HepG2 (cell line): ENCODE results near the gene EXOC7. TPM values are rescaled to one million over a fixed set of nuclear protein-coding genes. Genes with fewer than 3 reads are reported as not detected.
A peak's percentile ranks its signal among the peaks of the same experiment; 100 is the strongest.

Experiments used
- BCL6 ChIP-seq: IDR thresholded peaks from 2 replicates; pipeline ENCODE4 v1.6.1; 2016; ENCODE audit warnings: missing genetic modification reagents, missing compliant biosample characterization
- CENPX ChIP-seq: sonication (generic); formaldehyde crosslinking; IDR thresholded peaks from 2 replicates; pipeline ENCODE4 v1.9.0; 2021; ENCODE audit warnings: mild to moderate bottlenecking, missing genetic modification reagents, moderate library complexity
- CHD2 ChIP-seq: IDR thresholded peaks from 2 replicates; pipeline ENCODE4 v1.6.1; 2011; ENCODE audit warnings: low read depth, low read length, improper control_type of control experiment
- FOXA3 ChIP-seq: IDR thresholded peaks from 2 replicates; pipeline ENCODE4 v1.6.1; 2016; ENCODE audit warnings: missing genetic modification reagents, missing compliant biosample characterization
- MED13 ChIP-seq: sonication (generic); formaldehyde crosslinking; IDR thresholded peaks from 2 replicates; pipeline ENCODE4 v1.5.0; 2020; ENCODE audit warnings: missing genetic modification reagents
- MEIS1 ChIP-seq: sonication (generic); formaldehyde crosslinking; IDR thresholded peaks from 2 replicates; pipeline ENCODE4 v1.9.0; 2021; ENCODE audit warnings: mild to moderate bottlenecking, missing genetic modification reagents, moderate library complexity, borderline replicate concordance
- MIER3 ChIP-seq: IDR thresholded peaks from 2 replicates; pipeline ENCODE4 v1.6.1; 2016; ENCODE audit warnings: missing compliant biosample characterization, borderline replicate concordance
- MYC ChIP-seq: sonication (generic); formaldehyde crosslinking; IDR thresholded peaks from 2 replicates; pipeline ENCODE4 v1.9.0; 2021; ENCODE audit warnings: missing genetic modification reagents, borderline replicate concordance
- NAIF1 ChIP-seq: sonication (generic); formaldehyde crosslinking; IDR thresholded peaks from 2 replicates; pipeline ENCODE4 v1.5.0; 2020; ENCODE audit warnings: mild to moderate bottlenecking, missing genetic modification reagents, borderline replicate concordance
- NFATC3 ChIP-seq: sonication (generic); formaldehyde crosslinking; IDR thresholded peaks from 2 replicates; pipeline ENCODE4 v1.5.1; 2020; ENCODE audit warnings: mild to moderate bottlenecking, missing genetic modification reagents
- NFE2L2 ChIP-seq: fragments of 150-350 bp; IDR thresholded peaks from 2 replicates; pipeline ENCODE4 v1.6.1; 2014; ENCODE audit warnings: low read length
- NFKBIZ ChIP-seq: IDR thresholded peaks from 2 replicates; pipeline ENCODE4 v1.6.1; 2018; ENCODE audit warnings: missing genetic modification reagents, missing compliant biosample characterization
- PTBP1 ChIP-seq: fragments of 200-400 bp; formaldehyde crosslinking; IDR thresholded peaks from 2 replicates; pipeline ENCODE4 v1.6.1; 2018; ENCODE audit warnings: low read length, low read depth; ENCODE audit not compliant: poor library complexity, severe bottlenecking
- SAP130 ChIP-seq: IDR thresholded peaks from 2 replicates; pipeline ENCODE4 v1.6.1; 2016; ENCODE audit warnings: low read depth
- TERF1 ChIP-seq: sonication (generic); formaldehyde crosslinking; IDR thresholded peaks from 2 replicates; pipeline ENCODE4 v1.8.0; 2022; ENCODE audit warnings: mild to moderate bottlenecking, missing genetic modification reagents, moderate library complexity
- TMF1 ChIP-seq: sonication (generic); formaldehyde crosslinking; IDR thresholded peaks from 2 replicates; pipeline ENCODE4 v1.8.1; 2022; ENCODE audit warnings: low read depth, missing genetic modification reagents
- ZFP36 ChIP-seq: fragments of 150-350 bp; IDR thresholded peaks from 2 replicates; pipeline ENCODE4 v1.6.1; 2018; ENCODE audit warnings: borderline replicate concordance, low read length, low read depth; ENCODE audit not compliant: partially characterized antibody
- ZFP62 ChIP-seq: sonication (generic); formaldehyde crosslinking; IDR thresholded peaks from 2 replicates; pipeline ENCODE4 v1.4.0; 2020; ENCODE audit warnings: missing genetic modification reagents
- ZIK1 ChIP-seq: sonication (generic); formaldehyde crosslinking; IDR thresholded peaks from 2 replicates; pipeline ENCODE4 v1.5.0; 2020; ENCODE audit warnings: mild to moderate bottlenecking, low read depth, missing genetic modification reagents, borderline replicate concordance
- ZNF256 ChIP-seq: sonication (generic); formaldehyde crosslinking; conservative IDR thresholded peaks from 2 replicates; pipeline ENCODE4 v1.4.0; 2020; ENCODE audit warnings: missing genetic modification reagents
- ZNF383 ChIP-seq: sonication (generic); formaldehyde crosslinking; IDR thresholded peaks from 2 replicates; pipeline ENCODE4 v1.4.0; 2020; ENCODE audit warnings: missing genetic modification reagents, mild to moderate bottlenecking, borderline replicate concordance
- ZNF543 ChIP-seq: sonication (generic); formaldehyde crosslinking; IDR thresholded peaks from 2 replicates; pipeline ENCODE4 v1.4.0; 2020; ENCODE audit warnings: mild to moderate bottlenecking, missing genetic modification reagents
- ZNF616 ChIP-seq: sonication (generic); formaldehyde crosslinking; IDR thresholded peaks from 2 replicates; pipeline ENCODE4 v1.5.0; 2020; ENCODE audit warnings: low read depth, mild to moderate bottlenecking, missing genetic modification reagents
- ZNF788 ChIP-seq: sonication (generic); formaldehyde crosslinking; IDR thresholded peaks from 2 replicates; pipeline ENCODE4 v1.5.0; 2020; ENCODE audit warnings: mild to moderate bottlenecking, missing genetic modification reagents, borderline replicate concordance
- polyA plus RNA-seq, 8 experiments: library from polyadenylated mRNA; depleted of rRNA in 3 of 8; stranded (reverse) in 7 of 8; unstranded in 1 of 8; fragments of >200 nt; fragmentation: Illumina TruSeq in 4 of 8; extraction: Trizol in 4 of 8; gene quantifications; 2 replicates each; pipeline versions ENCODE4 v1.2.1 to v1.2.3, GENCODE V29; 2011 to 2016; ENCODE audit warnings: low read depth in 4 of 8, missing spikeins in 1 of 8, mixed read lengths in 1 of 8; ENCODE audit not compliant: insufficient read depth in 1 of 8
- total RNA-seq, 5 experiments: library from RNA; depleted of rRNA; stranded (reverse); fragments of >200 nt; fragmentation: Illumina TruSeq; extraction: Trizol; gene quantifications; 2 replicates each; pipeline ENCODE4 v1.2.3, GENCODE V29; 2016; ENCODE audit warnings: low read depth in 1 of 5
- TF ChIP-seq, protein P1 (sequence below): sonication (generic); formaldehyde crosslinking; IDR thresholded peaks from 2 replicates; pipeline ENCODE4 v1.4.0; 2020; ENCODE audit warnings: mild to moderate bottlenecking, missing genetic modification reagents
- TF ChIP-seq, protein P2 (sequence below): sonication (generic); formaldehyde crosslinking; IDR thresholded peaks from 2 replicates; pipeline ENCODE4 v1.5.0; 2020; ENCODE audit warnings: mild to moderate bottlenecking, missing genetic modification reagents, borderline replicate concordance

Gene EXOC7
- total and polyA plus RNA-seq, 2 of the 13 experiments (the other 11 are each of a cell fraction or from before 2014, with no cell fraction given), result 86.9 to 116 TPM

- no peak for TF ChIP-seq NFATC3 (CRISPR knock-in tag)
- peak; percentile 25 for TF ChIP-seq ZFP36
- no peak for TF ChIP-seq TERF1
- peak; percentile 67 for TF ChIP-seq FOXA3 (CRISPR knock-in tag)
- TF ChIP-seq, protein P1, sequence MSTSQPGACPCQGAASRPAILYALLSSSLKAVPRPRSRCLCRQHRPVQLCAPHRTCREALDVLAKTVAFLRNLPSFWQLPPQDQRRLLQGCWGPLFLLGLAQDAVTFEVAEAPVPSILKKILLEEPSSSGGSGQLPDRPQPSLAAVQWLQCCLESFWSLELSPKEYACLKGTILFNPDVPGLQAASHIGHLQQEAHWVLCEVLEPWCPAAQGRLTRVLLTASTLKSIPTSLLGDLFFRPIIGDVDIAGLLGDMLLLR (CRISPR knock-in tag), result no peak
- TF ChIP-seq MYC, result peak; percentile 56; the same call in 1 of the 2 replicates
- TF ChIP-seq NFKBIZ (CRISPR knock-in tag), result peak; percentile 68; the same call in 1 of the 2 replicates
- peak; percentile 87 for TF ChIP-seq SAP130 (CRISPR knock-in tag)
- TF ChIP-seq ZIK1 (CRISPR knock-in tag), result peak; percentile 72; the same call in 1 of the 2 replicates
- TF ChIP-seq NAIF1 (CRISPR knock-in tag), result no peak
- no peak for TF ChIP-seq ZNF256
- no peak for TF ChIP-seq ZNF543
- peak; percentile 70; the same call in 1 of the 2 replicates for TF ChIP-seq CHD2
- TF ChIP-seq TMF1 (CRISPR knock-in tag), result no peak
- TF ChIP-seq, protein P2, sequence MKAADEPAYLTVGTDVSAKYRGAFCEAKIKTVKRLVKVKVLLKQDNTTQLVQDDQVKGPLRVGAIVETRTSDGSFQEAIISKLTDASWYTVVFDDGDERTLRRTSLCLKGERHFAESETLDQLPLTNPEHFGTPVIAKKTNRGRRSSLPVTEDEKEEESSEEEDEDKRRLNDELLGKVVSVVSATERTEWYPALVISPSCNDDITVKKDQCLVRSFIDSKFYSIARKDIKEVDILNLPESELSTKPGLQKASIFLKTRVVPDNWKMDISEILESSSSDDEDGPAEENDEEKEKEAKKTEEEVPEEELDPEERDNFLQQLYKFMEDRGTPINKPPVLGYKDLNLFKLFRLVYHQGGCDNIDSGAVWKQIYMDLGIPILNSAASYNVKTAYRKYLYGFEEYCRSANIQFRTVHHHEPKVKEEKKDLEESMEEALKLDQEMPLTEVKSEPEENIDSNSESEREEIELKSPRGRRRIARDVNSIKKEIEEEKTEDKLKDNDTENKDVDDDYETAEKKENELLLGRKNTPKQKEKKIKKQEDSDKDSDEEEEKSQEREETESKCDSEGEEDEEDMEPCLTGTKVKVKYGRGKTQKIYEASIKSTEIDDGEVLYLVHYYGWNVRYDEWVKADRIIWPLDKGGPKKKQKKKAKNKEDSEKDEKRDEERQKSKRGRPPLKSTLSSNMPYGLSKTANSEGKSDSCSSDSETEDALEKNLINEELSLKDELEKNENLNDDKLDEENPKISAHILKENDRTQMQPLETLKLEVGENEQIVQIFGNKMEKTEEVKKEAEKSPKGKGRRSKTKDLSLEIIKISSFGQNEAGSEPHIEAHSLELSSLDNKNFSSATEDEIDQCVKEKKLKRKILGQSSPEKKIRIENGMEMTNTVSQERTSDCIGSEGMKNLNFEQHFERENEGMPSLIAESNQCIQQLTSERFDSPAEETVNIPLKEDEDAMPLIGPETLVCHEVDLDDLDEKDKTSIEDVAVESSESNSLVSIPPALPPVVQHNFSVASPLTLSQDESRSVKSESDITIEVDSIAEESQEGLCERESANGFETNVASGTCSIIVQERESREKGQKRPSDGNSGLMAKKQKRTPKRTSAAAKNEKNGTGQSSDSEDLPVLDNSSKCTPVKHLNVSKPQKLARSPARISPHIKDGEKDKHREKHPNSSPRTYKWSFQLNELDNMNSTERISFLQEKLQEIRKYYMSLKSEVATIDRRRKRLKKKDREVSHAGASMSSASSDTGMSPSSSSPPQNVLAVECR (CRISPR knock-in tag), result peak; percentile 88; the same call in 1 of the 2 replicates
- TF ChIP-seq MEIS1 (CRISPR knock-in tag), result peak; percentile 47
- peak; percentile 77; the same call in 1 of the 2 replicates for TF ChIP-seq MIER3 (CRISPR knock-in tag)
- TF ChIP-seq ZNF383 (CRISPR knock-in tag), result no peak
- TF ChIP-seq ZFP62 (CRISPR knock-in tag), result no peak
- peak; percentile 70; the same call in 1 of the 2 replicates for TF ChIP-seq BCL6 (CRISPR knock-in tag)
- no peak for TF ChIP-seq CENPX (CRISPR knock-in tag)
- TF ChIP-seq ZNF788 (CRISPR knock-in tag), result peak; percentile 84; the same call in 1 of the 2 replicates
- TF ChIP-seq PTBP1, result peak; percentile 84
- TF ChIP-seq ZNF616, result 0 out of 2 replicates have a peak, but pooled peaks have one; percentile 26
- peak; percentile 51; the same call in 1 of the 2 replicates for TF ChIP-seq MED13
- no peak for TF ChIP-seq NFE2L2
Measured at GRCh38 chr17:76138234-76138895, 34.8 kb upstream of the EXOC7 start (continued).
